GM12875 (cell line): ENCODE results near the gene ARHGDIB.

Experiments used
- H3K4me3 ChIP-seq: one replicate; pipeline ENCODE4 v1.5.1; 2011; ENCODE audit warnings: low read depth, low read length, control low read depth
- CTCF ChIP-seq: IDR thresholded peaks from 2 replicates; pipeline ENCODE4 v1.5.1; 2011; ENCODE audit warnings: low read depth, mild to moderate bottlenecking, control low read depth, inconsistent platforms, low read length, moderate library complexity, borderline replicate concordance; ENCODE audit not compliant: insufficient read depth

The ARHGDIB gene

DNA sequence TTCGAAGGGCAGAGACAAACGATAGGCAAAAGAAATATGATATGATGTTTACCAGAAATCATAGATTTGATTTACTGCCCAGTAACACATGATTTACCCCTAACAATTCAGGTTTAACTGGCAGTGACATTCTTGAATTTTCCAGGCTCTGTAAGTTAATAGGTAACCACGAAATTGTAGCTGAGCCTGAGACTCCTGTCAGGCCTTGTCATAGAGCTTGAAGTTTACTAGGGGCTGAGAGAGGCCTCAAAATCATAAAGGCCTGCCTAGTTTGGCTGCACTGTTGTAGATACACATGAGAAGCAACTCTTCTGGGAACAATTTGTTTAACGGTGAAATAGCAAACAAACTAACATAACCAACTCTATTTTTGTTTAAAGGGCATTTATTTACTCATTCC, 26.4 kb downstream of the ARHGDIB start:
- H3K4me3 ChIP-seq = no peak overlapping the region
- TF ChIP-seq CTCF = no peak

DNA sequence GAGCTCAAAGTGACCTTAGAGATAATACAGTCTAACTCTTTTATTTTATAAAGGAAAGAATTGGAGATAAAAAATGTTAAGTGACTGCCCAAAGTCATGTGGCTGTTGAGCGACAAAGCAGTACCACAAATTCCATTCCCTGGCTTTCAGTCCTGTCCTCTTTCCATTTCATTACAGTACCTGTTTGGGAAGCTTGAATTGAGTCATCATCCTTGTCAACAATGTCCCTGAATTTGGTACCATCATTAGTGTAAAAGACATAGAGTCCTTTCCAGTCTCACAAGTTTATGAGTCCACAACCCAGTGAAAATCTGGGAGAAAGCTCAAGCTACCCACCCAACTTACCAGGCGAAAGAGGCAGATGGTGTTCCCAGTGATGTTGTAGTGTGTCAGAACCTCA, 26.9 kb downstream of the ARHGDIB start:
- TF ChIP-seq CTCF = no peak

GRCh38 chr12:14931791-14932560, 29.4 kb downstream of the ARHGDIB start:
- TF ChIP-seq CTCF = no peak
- no peak overlapping the region for H3K4me3 ChIP-seq

More for the DNA sequence above, 26.9 kb downstream of the ARHGDIB start:
- H3K4me3 ChIP-seq = no peak overlapping the region

- TF ChIP-seq CTCF = no peak
Measured at GRCh38 chr12:14931359-14931758, 30.0 kb downstream of the ARHGDIB start.

GRCh38 chr12:14930299-14930698, 31.1 kb downstream of the ARHGDIB start:
- H3K4me3 ChIP-seq = no peak overlapping the region

More at GRCh38 chr12:14931359-14931758, 30.0 kb downstream of the ARHGDIB start:
- no peak overlapping the region for H3K4me3 ChIP-seq

DNA sequence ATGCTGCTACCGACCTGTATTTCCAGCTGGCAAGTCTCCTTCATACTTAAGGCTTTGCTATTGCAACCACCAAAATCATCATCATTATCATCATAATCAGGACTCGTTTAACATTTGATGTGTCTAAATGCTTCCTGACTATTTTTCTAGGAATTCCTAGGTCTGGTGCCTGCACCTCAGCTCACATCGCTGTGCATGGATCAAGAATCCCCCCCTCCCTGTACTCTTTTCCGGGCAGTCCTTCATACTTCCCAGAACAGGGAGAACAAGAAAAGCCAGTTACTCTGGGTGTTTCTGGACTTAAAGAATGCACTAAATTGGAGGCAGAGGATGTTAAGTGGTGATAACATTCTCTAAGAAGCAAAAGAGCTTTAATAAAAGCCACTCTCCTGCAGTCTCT, 32.5 kb downstream of the ARHGDIB start:
- TF ChIP-seq CTCF = no peak
- H3K4me3 ChIP-seq = no peak overlapping the region

More at GRCh38 chr12:14930299-14930698, 31.1 kb downstream of the ARHGDIB start:
- TF ChIP-seq CTCF = no peak

GRCh38 chr12:14927267-14927666, 34.1 kb downstream of the ARHGDIB start:
- no peak for TF ChIP-seq CTCF
- no peak overlapping the region for H3K4me3 ChIP-seq
